ENCODE results near the gene CACNA1C. TPM values are rescaled to one million over a fixed set of nuclear protein-coding genes. Genes with fewer than 3 reads are reported as not detected.
A peak's percentile ranks its signal among the peaks of the same experiment; 100 is the strongest.

Gene CACNA1C
- total and polyA plus RNA-seq, 2 donors from 2014 or later = 1.6 to 17.4 TPM

DNA sequence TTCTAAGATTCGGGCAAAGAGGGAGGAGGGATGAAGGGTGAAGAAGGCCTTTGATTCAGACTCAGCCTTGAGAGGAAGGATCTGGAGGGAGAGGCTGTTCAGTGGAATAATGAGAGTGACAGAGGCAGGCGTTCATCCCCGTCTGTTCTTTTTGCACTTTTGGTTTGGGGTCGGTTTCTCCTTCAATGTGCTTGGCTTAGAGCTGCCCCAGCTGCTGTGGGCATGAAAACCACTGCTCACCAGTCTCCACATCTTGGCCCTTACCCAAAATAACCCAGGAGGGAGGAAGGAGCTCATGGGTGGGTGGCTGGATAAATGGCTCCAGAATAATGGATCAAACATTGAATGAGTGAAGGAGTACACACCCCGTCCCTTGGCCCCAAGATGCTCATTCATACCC lies 480.2 kb downstream of the CACNA1C start:
- H3K27ac ChIP-seq (ENCODE audit: low read depth in 2 of 2, low read length in 2 of 2) = no peak overlapping the region
- FAIRE-seq (no peak), DNase-seq (no peak)
- no peak overlapping the region for H3K9ac ChIP-seq (ENCODE audit: low read length in 3 of 3)
- H3K4me1 ChIP-seq (ENCODE audit: control insufficient read depth in 2 of 3, insufficient read depth in 2 of 3, low read depth in 1 of 3, low read length in 3 of 3) = peaks cover 4 to 11% (median 11%) of the 10 kb centered on the region in 3 donors
- intact Hi-C loops (cut with DNase I) = no loop called here
- H3K36me3 ChIP-seq (ENCODE audit: control insufficient read depth in 2 of 3, insufficient read depth in 3 of 3, low read length in 3 of 3) = no peaks in the 10 kb centered on the region
- TF ChIP-seq, protein P1, sequence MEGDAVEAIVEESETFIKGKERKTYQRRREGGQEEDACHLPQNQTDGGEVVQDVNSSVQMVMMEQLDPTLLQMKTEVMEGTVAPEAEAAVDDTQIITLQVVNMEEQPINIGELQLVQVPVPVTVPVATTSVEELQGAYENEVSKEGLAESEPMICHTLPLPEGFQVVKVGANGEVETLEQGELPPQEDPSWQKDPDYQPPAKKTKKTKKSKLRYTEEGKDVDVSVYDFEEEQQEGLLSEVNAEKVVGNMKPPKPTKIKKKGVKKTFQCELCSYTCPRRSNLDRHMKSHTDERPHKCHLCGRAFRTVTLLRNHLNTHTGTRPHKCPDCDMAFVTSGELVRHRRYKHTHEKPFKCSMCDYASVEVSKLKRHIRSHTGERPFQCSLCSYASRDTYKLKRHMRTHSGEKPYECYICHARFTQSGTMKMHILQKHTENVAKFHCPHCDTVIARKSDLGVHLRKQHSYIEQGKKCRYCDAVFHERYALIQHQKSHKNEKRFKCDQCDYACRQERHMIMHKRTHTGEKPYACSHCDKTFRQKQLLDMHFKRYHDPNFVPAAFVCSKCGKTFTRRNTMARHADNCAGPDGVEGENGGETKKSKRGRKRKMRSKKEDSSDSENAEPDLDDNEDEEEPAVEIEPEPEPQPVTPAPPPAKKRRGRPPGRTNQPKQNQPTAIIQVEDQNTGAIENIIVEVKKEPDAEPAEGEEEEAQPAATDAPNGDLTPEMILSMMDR (IDR thresholded peaks at IDR 0.05; ENCODE audit: borderline replicate concordance, extremely low read depth, insufficient read depth) = no peak
- no peaks in the 10 kb centered on the region for H3K27me3 ChIP-seq (ENCODE audit: control insufficient read depth, insufficient read depth, low read length)
- H3K4me3 ChIP-seq (ENCODE audit: low read length in 3 of 3) = no peak overlapping the region
- H3K9me3 ChIP-seq (ENCODE audit: control insufficient read depth in 2 of 3, insufficient read depth in 1 of 3, low read length in 3 of 3) = no peaks in the 10 kb centered on the region

DNA sequence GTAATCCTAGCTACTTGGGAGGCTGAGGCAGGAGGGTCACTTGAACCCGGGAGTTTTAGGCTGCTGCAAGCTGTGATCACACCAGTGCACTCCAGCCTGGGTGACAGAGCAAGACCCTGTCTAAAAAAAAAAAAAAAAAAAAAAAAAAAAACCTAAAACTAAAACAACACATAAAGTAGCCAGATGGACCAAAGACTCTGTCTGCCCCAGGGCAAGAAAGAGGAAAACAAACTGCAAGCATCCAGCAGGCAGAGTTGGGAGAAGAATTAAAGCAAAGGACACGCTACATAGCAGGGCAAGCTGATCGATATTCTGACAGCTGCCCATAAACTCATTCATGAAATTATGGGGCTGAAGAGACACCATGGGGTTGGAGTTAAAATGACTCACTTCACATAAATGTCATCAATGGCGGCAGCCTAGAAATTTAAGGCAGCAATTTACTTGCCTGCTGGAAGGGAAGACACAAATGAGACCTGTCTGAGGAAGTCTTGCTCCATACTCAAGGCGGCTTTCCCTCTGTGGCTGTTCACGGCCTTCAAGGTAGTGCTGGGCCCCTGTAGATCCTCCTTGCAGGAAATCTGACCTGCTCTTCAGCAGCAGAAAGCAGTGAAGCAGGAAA lies 482.9 kb downstream of the CACNA1C start:
- Histone ChIP-seq H3K9me3 (ENCODE audit: control insufficient read depth in 2 of 3, insufficient read depth in 1 of 3, low read length in 3 of 3) (no peaks in the 10 kb centered on the region), H3K4me3 (ENCODE audit: low read length in 3 of 3) (no peak overlapping the region), H3K9ac (ENCODE audit: low read length in 3 of 3) (no peak overlapping the region), H3K36me3 (ENCODE audit: control insufficient read depth in 2 of 3, insufficient read depth in 3 of 3, low read length in 3 of 3) (no peaks in the 10 kb centered on the region), H3K4me1 (ENCODE audit: control insufficient read depth in 2 of 3, insufficient read depth in 2 of 3, low read depth in 1 of 3, low read length in 3 of 3) (peaks cover 4 to 13% (median 13%) of the 10 kb centered on the region in 3 donors), H3K27ac (ENCODE audit: low read depth in 2 of 2, low read length in 2 of 2) (no peak overlapping the region), H3K27me3 (ENCODE audit: control insufficient read depth, insufficient read depth, low read length) (no peaks in the 10 kb centered on the region)
- FAIRE-seq (no peak), DNase-seq (peak in 1 of 5 donors; percentile 64)
- intact Hi-C loops (cut with DNase I) = no loop called here
- TF ChIP-seq, protein P1 (IDR thresholded peaks at IDR 0.05; ENCODE audit: borderline replicate concordance, extremely low read depth, insufficient read depth) = no peak

DNA sequence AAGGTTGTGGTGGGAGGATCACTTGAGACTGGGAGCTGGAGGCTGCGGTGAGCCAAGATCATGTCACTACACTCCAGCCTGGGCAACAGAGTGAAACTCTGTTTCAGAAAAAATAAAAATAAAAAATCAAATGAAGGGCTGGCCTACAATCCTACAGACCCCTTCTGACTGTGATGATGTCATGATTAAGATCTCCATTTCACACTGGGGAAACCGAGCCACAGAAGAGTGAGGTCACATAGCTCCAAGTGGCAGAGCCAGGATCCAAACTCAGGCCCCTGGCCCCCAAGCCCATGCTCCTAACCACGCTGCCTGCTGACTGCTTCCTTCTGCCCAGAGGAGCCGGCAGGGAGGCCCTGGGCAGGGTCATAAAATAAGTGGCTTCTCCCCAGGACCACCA lies 483.9 kb downstream of the CACNA1C start:
- Histone ChIP-seq H3K9me3 (ENCODE audit: control insufficient read depth in 2 of 3, insufficient read depth in 1 of 3, low read length in 3 of 3) (no peaks in the 10 kb centered on the region), H3K9ac (ENCODE audit: low read length in 3 of 3) (no peak overlapping the region), H3K36me3 (ENCODE audit: control insufficient read depth in 2 of 3, insufficient read depth in 3 of 3, low read length in 3 of 3) (no peaks in the 10 kb centered on the region), H3K4me3 (ENCODE audit: low read length in 3 of 3) (no peak overlapping the region), H3K27me3 (ENCODE audit: control insufficient read depth, insufficient read depth, low read length) (no peaks in the 10 kb centered on the region), H3K4me1 (ENCODE audit: control insufficient read depth in 2 of 3, insufficient read depth in 2 of 3, low read depth in 1 of 3, low read length in 3 of 3) (peaks cover 4 to 17% (median 13%) of the 10 kb centered on the region in 3 donors), H3K27ac (ENCODE audit: low read depth in 2 of 2, low read length in 2 of 2) (no peak overlapping the region)
- FAIRE-seq (no peak), DNase-seq (no peak)
- intact Hi-C loops (cut with DNase I) = no loop called here
- TF ChIP-seq, protein P1 (IDR thresholded peaks at IDR 0.05; ENCODE audit: borderline replicate concordance, extremely low read depth, insufficient read depth) = no peak
